Measurements from ENCODE around the gene HORMAD1.

Gene HORMAD1

GRCh38 chr1:150696995-150697927 is 23.4 kb downstream of the HORMAD1 start, which contains the start of gene GOLPH3L:
GOLPH3L (minus strand) TSS chr1:150697154; CDS start chr1:150694838, 2,316 bp downstream.
- TF ChIP-seq, protein P1, sequence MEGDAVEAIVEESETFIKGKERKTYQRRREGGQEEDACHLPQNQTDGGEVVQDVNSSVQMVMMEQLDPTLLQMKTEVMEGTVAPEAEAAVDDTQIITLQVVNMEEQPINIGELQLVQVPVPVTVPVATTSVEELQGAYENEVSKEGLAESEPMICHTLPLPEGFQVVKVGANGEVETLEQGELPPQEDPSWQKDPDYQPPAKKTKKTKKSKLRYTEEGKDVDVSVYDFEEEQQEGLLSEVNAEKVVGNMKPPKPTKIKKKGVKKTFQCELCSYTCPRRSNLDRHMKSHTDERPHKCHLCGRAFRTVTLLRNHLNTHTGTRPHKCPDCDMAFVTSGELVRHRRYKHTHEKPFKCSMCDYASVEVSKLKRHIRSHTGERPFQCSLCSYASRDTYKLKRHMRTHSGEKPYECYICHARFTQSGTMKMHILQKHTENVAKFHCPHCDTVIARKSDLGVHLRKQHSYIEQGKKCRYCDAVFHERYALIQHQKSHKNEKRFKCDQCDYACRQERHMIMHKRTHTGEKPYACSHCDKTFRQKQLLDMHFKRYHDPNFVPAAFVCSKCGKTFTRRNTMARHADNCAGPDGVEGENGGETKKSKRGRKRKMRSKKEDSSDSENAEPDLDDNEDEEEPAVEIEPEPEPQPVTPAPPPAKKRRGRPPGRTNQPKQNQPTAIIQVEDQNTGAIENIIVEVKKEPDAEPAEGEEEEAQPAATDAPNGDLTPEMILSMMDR (IDR thresholded peaks at IDR 0.05), result no peak
- peak; percentile 97 for DNase-seq (ENCODE audit: low spot score)
- Histone ChIP-seq H3K27ac (peak within 1 kb of the TSS; percentile 58 to 62), H3K4me3 (peak within 1 kb of the TSS; percentile 74)

- no peak for DNase-seq (ENCODE audit: low spot score)
- Histone ChIP-seq H3K27ac (peak overlapping the region; percentile 56 to 62), H3K4me3 (peak overlapping the region; percentile 74)
- TF ChIP-seq, protein P1 (IDR thresholded peaks at IDR 0.05), result no peak
These were observed 24.1 kb downstream of the HORMAD1 start for GRCh38 chr1:150696590-150696989.

DNA sequence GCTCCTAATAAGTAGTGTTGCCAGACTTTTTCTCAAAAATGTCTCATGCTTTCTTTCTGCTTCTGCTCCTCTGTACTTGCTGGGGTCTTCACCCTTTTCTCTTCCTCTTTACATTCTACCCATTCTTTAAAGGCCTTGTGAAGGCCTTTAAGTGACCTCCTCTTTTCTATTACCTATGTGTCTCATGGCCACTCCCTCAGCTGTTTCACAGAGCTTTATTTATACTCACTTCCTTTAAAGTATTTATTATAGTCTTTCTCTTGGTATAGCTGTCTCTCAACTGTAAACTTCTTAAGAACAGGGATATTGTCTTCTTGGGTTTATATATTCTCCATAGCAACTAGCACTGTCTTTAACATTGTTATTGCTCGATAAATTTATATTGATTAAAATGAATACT is 24.5 kb downstream of the HORMAD1 start:
- no peak for DNase-seq (ENCODE audit: low spot score)
- peak overlapping the region; percentile 74 for H3K4me3 ChIP-seq
- H3K27ac ChIP-seq, result no peak overlapping the region
- TF ChIP-seq, protein P1 (IDR thresholded peaks at IDR 0.05), result no peak

DNA sequence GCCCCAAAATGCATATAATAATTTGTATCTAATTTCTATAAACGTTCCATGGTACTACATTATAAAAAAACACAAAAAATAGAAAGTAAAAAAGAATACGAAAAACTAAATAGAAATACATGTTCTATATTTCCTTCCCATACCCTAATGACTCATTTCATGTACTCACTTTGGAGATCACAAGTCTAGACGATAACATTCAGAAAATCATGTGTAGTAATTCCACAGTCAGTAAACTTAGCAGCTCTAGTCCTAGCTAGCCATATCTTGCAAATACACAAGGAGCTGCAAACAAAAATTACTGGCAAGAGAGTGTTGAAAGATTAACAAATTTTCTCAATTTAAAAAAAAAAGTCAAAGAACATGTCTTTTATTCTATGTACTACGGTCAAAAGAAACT is 25.1 kb downstream of the HORMAD1 start:
- TF ChIP-seq, protein P1 (IDR thresholded peaks at IDR 0.05), result no peak
- DNase-seq (ENCODE audit: low spot score), result no peak
- no peak overlapping the region for H3K27ac ChIP-seq
- H3K4me3 ChIP-seq, result no peak overlapping the region

DNA sequence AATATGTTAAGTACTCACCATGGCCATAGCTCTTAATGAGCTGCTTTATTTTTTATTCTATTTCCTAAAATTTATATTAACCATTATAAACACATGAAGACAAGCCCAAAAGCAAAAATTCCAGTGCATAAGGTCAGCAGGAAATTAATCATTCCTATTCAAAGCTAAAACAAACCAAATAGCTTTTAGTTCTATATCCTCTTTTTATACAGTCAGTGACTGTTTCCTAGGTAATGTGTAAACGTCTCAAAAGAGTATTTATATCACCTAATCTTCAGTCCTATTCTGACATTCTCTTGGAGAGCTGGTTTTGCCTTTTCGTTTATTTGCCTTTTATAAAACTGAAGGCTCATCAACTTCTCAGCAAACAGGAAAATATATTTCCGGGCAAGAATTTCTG is 28.0 kb downstream of the HORMAD1 start:
- DNase-seq (ENCODE audit: low spot score), result no peak
- H3K27ac ChIP-seq, result no peak overlapping the region
- H3K4me3 ChIP-seq, result no peak overlapping the region
- TF ChIP-seq, protein P1 (IDR thresholded peaks at IDR 0.05), result no peak

DNA sequence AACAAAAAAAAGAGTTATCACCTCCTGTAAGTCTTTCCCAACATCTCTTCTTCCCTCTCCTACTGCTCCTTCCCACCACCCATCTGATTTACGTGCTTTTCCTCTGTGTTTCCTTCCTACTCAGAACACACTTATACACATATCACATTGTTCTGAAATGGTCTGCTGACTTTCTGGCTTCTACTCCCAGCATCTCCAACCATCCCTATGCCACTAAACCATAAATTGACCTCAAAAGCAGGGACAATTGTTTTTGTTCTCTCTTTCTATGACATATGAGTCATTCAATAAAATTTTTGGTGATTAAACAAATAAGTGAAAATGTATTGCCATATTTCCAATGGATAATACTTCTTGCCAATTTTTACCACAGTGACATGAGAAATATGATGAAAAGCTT is 31.9 kb downstream of the HORMAD1 start:
- TF ChIP-seq, protein P1 (IDR thresholded peaks at IDR 0.05), result no peak
- Histone ChIP-seq H3K4me3 (no peak overlapping the region), H3K27ac (no peak overlapping the region)
- DNase-seq (ENCODE audit: low spot score), result no peak

- no peak for DNase-seq (ENCODE audit: low spot score)
- H3K27ac ChIP-seq, result no peak overlapping the region
These were observed 34.4 kb downstream of the HORMAD1 start for GRCh38 chr1:150686275-150686674.

More at GRCh38 chr1:150686275-150686674, 34.4 kb downstream of the HORMAD1 start:
- TF ChIP-seq, protein P1 (IDR thresholded peaks at IDR 0.05), result no peak
- H3K4me3 ChIP-seq, result no peak overlapping the region

All from coronary artery (tissue), 2 donors.